HEK293T (cell line): ENCODE data around the gene TTLL11.

Source experiments
- BHLHE40 ChIP-seq: fragments of 450-650 bp; IDR thresholded peaks from 2 replicates; pipeline ENCODE4 v1.6.1; 2016; ENCODE audit warnings: mild to moderate bottlenecking, moderate library complexity, borderline replicate concordance
- ELF4 ChIP-seq: fragments of 450-650 bp; IDR thresholded peaks from 2 replicates; pipeline ENCODE4 v1.6.1; 2017; ENCODE audit warnings: antibody characterized with exemption
- SUZ12 ChIP-seq: fragments of 450-650 bp; IDR thresholded peaks from 2 replicates; pipeline ENCODE4 v1.6.1; 2016; ENCODE audit warnings: mild to moderate bottlenecking
- ZNF384 ChIP-seq: fragments of 450-650 bp; IDR thresholded peaks from 2 replicates; pipeline ENCODE4 v1.6.1; 2016
- TF ChIP-seq, protein P1 (sequence below): fragments of 450-650 bp; IDR thresholded peaks from 2 replicates; pipeline ENCODE4 v1.6.1; 2016

DNA sequence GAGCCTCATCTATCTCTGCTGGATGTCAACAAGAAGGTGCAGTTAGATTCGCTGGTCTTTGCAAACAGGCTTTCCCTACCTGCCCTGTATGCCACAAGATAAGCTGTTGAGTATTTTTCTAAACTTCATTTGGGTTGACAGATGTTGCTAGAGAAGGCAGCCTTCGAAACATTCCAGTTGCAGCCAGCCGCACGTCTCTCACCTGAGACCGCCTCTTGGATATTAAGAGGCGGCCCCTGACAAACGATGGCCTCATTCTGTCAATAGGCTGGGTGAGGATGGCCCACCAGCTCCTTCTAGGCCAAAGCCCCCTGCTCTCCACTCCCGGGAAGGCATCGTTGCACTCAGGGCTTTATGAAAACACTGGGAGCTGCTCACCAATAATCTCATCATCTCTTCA, 260.0 kb downstream of the TTLL11 start:
- TF ChIP-seq ZNF384 (no peak), SUZ12 (no peak), ELF4 (no peak), BHLHE40 (no peak)
- TF ChIP-seq, protein P1, sequence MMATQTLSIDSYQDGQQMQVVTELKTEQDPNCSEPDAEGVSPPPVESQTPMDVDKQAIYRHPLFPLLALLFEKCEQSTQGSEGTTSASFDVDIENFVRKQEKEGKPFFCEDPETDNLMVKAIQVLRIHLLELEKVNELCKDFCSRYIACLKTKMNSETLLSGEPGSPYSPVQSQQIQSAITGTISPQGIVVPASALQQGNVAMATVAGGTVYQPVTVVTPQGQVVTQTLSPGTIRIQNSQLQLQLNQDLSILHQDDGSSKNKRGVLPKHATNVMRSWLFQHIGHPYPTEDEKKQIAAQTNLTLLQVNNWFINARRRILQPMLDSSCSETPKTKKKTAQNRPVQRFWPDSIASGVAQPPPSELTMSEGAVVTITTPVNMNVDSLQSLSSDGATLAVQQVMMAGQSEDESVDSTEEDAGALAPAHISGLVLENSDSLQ: no peak
